NT2/D1 (cell line): ENCODE data around the gene KRT81.
"Not testable (repeated sequence)": the region's sequence is repeated elsewhere in the genome, so short reads cannot be mapped to it uniquely, and the experiment has no call there.

Source experiments
- DNase-seq: peaks from one replicate; pipeline ENCODE4 v3.0.0-alpha.2; 2011; ENCODE audit warnings: low read depth, low spot score
- H3K27me3 ChIP-seq: 2 replicates; pipeline ENCODE4 v1.6.0; 2011; ENCODE audit warnings: mild to moderate bottlenecking; ENCODE audit not compliant: insufficient read length, insufficient read depth
- H3K36me3 ChIP-seq: 2 replicates; pipeline ENCODE4 v1.6.1; 2011; ENCODE audit warnings: mild to moderate bottlenecking, low read length, mixed read lengths; ENCODE audit not compliant: insufficient read depth, insufficient read length
- H3K4me1 ChIP-seq: 2 replicates; pipeline ENCODE4 v1.5.1; 2011; ENCODE audit not compliant: insufficient read depth, insufficient read length
- H3K4me3 ChIP-seq: 2 replicates; pipeline ENCODE4 v1.5.1; 2011; ENCODE audit warnings: low read depth; ENCODE audit not compliant: insufficient read length
- H3K9ac ChIP-seq: 2 replicates; pipeline ENCODE4 v1.6.0; 2011; ENCODE audit warnings: low read depth; ENCODE audit not compliant: insufficient read length
- H3K9me3 ChIP-seq: 2 replicates; pipeline ENCODE4 v1.5.1; 2011; ENCODE audit warnings: mild to moderate bottlenecking, low read length; ENCODE audit not compliant: insufficient read depth
- SUZ12 ChIP-seq: IDR thresholded peaks from 2 replicates; pipeline ENCODE4 v1.6.1; 2011; ENCODE audit not compliant: insufficient read length, insufficient read depth; ENCODE audit errors: extremely low read depth
- YY1 ChIP-seq: IDR thresholded peaks from 2 replicates; pipeline ENCODE4 v1.6.1; 2011; ENCODE audit not compliant: insufficient read length, insufficient read depth
- ZNF274 ChIP-seq: IDR thresholded peaks from 2 replicates; pipeline ENCODE4 v1.6.1; 2011; ENCODE audit warnings: mild to moderate bottlenecking, low read depth, low read length

Gene KRT81

GRCh38 chr12:52286857-52287785, 4.2 kb downstream of the KRT81 start:
- not testable (repeated sequence) for H3K4me3 ChIP-seq, H3K4me1 ChIP-seq, H3K9me3 ChIP-seq, H3K36me3 ChIP-seq, H3K27me3 ChIP-seq, H3K9ac ChIP-seq, DNase-seq

- Histone ChIP-seq H3K4me1 (peaks cover 6% of the 10 kb centered on the region), H3K27me3 (no peaks in the 10 kb centered on the region), H3K36me3 (no peaks in the 10 kb centered on the region), H3K9ac (no peak overlapping the region), H3K9me3 (no peaks in the 10 kb centered on the region), H3K4me3 (no peak overlapping the region)
- no peak for DNase-seq
- TF ChIP-seq ZNF274 (no peak), SUZ12 (no peak), YY1 (no peak)
Observed at GRCh38 chr12:52285851-52286530, 5.3 kb downstream of the KRT81 start.

GRCh38 chr12:52285172-52285745, 6.1 kb downstream of the KRT81 start:
- no peaks in the 10 kb centered on the region for H3K36me3 ChIP-seq
- TF ChIP-seq YY1 (no peak), SUZ12 (no peak), ZNF274 (no peak)
- H3K27me3 ChIP-seq: no peaks in the 10 kb centered on the region
- H3K4me1 ChIP-seq: peaks cover 6% of the 10 kb centered on the region
- H3K9ac ChIP-seq: no peak overlapping the region
- H3K4me3 ChIP-seq: no peak overlapping the region
- DNase-seq: no peak
- H3K9me3 ChIP-seq: no peaks in the 10 kb centered on the region

GRCh38 chr12:52284562-52285171, 6.7 kb downstream of the KRT81 start:
- no peaks in the 10 kb centered on the region for H3K9me3 ChIP-seq
- H3K4me3 ChIP-seq: no peak overlapping the region
- no peaks in the 10 kb centered on the region for H3K36me3 ChIP-seq
- peaks cover 6% of the 10 kb centered on the region for H3K4me1 ChIP-seq
- DNase-seq: no peak
- TF ChIP-seq ZNF274 (no peak), SUZ12 (no peak), YY1 (no peak)
- no peak overlapping the region for H3K9ac ChIP-seq
- no peaks in the 10 kb centered on the region for H3K27me3 ChIP-seq

- no peaks in the 10 kb centered on the region for H3K36me3 ChIP-seq
- H3K4me3 ChIP-seq: no peak overlapping the region
- no peak for TF ChIP-seq YY1
- no peak for TF ChIP-seq ZNF274
- TF ChIP-seq SUZ12: no peak
- H3K27me3 ChIP-seq: peaks cover 16% of the 10 kb centered on the region
- H3K9me3 ChIP-seq: no peaks in the 10 kb centered on the region
- no peak overlapping the region for H3K9ac ChIP-seq
- peaks cover 6% of the 10 kb centered on the region for H3K4me1 ChIP-seq
- DNase-seq: no peak
Observed at GRCh38 chr12:52280796-52281560, 10.4 kb downstream of the KRT81 start.

GRCh38 chr12:52280319-52280795, 11.0 kb downstream of the KRT81 start:
- DNase-seq: no peak
- TF ChIP-seq ZNF274 (no peak), YY1 (no peak), SUZ12 (no peak)
- Histone ChIP-seq H3K4me1 (peaks cover 6% of the 10 kb centered on the region), H3K27me3 (peaks cover 16% of the 10 kb centered on the region), H3K9ac (no peak overlapping the region), H3K36me3 (no peaks in the 10 kb centered on the region), H3K9me3 (no peaks in the 10 kb centered on the region), H3K4me3 (no peak overlapping the region)
